ENCODE results near the gene KCNQ5.

Gene KCNQ5

DNA sequence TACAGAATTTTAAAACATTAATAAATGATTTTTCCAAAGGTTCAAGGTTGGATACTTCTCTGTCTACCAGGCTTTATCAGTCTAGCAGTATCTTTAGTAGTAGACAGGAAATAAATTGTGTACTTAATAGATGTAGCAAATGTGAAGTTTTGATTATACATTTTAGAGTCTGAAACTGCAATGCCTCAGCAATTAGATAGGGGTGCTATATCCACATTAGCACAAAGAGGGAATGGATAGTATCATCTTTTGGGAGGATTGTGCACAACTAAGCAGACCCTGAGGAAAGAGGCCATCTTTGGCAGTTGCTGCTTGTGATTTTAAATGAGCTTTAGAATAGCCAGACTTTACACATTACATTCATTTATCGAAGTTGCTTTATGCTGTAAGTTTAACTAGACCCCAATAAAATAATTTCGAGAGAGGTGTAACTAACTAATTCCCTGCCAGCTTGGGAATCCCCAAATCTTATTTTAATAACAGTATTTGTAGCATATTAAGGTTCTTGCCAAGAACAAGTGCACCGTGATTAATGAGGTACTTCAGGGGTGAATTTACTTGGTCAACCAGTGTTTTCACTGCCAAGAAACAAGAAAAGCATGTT is 2.8 kb downstream of the KCNQ5 start:
- Histone ChIP-seq H3K9me3 (ENCODE audit: control insufficient read depth, insufficient read depth, low read length) (no peaks in the 10 kb centered on the region), H3K27me3 (ENCODE audit: control insufficient read depth, low read length) (no peaks in the 10 kb centered on the region), H3K36me3 (ENCODE audit: control insufficient read depth, low read length) (peaks cover 60% of the 10 kb centered on the region), H3K79me2 (ENCODE audit: control insufficient read depth, low read length) (peaks cover 84% of the 10 kb centered on the region), H3F3A (ENCODE audit: control insufficient read depth, insufficient read depth) (peaks cover 8% of the 10 kb centered on the region; the same call in 1 of the 2 replicates), H3K9me2 (replicated peaks; ENCODE audit: control insufficient read depth, low read length) (no peaks in the 10 kb centered on the region), H3K27ac (ENCODE audit: low read depth, low read length) (peak overlapping the region; percentile 98), H3K4me2 (ENCODE audit: low read length) (peak overlapping the region; percentile 99), H3K4me1 (ENCODE audit: control insufficient read depth, low read length) (peaks cover 49% of the 10 kb centered on the region), H3K4me3 (ENCODE audit: low read length) (peak overlapping the region; percentile 95), H4K20me1 (ENCODE audit: control insufficient read depth, insufficient read depth, low read depth, low read length) (no peaks in the 10 kb centered on the region)
- TF ChIP-seq EZH2phosphoT487 (IDR thresholded peaks at IDR 0.05; ENCODE audit: borderline replicate concordance, low read length), result no peak
- TF ChIP-seq, protein P1, sequence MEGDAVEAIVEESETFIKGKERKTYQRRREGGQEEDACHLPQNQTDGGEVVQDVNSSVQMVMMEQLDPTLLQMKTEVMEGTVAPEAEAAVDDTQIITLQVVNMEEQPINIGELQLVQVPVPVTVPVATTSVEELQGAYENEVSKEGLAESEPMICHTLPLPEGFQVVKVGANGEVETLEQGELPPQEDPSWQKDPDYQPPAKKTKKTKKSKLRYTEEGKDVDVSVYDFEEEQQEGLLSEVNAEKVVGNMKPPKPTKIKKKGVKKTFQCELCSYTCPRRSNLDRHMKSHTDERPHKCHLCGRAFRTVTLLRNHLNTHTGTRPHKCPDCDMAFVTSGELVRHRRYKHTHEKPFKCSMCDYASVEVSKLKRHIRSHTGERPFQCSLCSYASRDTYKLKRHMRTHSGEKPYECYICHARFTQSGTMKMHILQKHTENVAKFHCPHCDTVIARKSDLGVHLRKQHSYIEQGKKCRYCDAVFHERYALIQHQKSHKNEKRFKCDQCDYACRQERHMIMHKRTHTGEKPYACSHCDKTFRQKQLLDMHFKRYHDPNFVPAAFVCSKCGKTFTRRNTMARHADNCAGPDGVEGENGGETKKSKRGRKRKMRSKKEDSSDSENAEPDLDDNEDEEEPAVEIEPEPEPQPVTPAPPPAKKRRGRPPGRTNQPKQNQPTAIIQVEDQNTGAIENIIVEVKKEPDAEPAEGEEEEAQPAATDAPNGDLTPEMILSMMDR (IDR thresholded peaks at IDR 0.05; ENCODE audit: low read depth, low read length, poor library complexity, severe bottlenecking), result peak; percentile 82

DNA sequence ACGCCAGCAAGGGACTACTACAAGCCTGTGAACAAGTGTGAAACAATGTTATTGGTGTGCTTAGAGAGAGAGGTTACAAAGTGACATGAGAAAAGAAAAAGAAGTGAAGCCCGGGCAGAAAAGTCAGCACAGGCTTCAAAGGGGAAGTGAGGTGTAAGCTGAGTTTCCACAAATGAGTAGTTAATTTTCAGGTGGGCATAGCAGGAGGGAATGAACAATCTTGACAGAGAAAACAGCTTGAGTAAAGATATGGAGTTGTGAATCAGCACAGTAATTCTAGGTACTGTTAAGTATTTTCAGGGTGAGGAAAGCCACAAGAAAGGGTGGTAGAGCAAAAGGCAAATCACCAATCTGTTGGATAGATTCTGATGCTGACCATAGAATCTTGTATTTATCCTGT is 4.3 kb downstream of the KCNQ5 start:
- no peaks in the 10 kb centered on the region for H3K9me2 ChIP-seq (replicated peaks; ENCODE audit: control insufficient read depth, low read length)
- H3F3A ChIP-seq (ENCODE audit: control insufficient read depth, insufficient read depth), result peaks cover 8% of the 10 kb centered on the region; the same call in 1 of the 2 replicates
- TF ChIP-seq EZH2phosphoT487 (IDR thresholded peaks at IDR 0.05; ENCODE audit: borderline replicate concordance, low read length), result no peak
- TF ChIP-seq, protein P1 (IDR thresholded peaks at IDR 0.05; ENCODE audit: low read depth, low read length, poor library complexity, severe bottlenecking), result no peak
- peak overlapping the region; percentile 8; the same call in 1 of the 2 replicates for H3K27ac ChIP-seq (ENCODE audit: low read depth, low read length)
- H3K36me3 ChIP-seq (ENCODE audit: control insufficient read depth, low read length), result peaks cover 72% of the 10 kb centered on the region
- peaks cover 35% of the 10 kb centered on the region for H3K4me1 ChIP-seq (ENCODE audit: control insufficient read depth, low read length)
- H3K27me3 ChIP-seq (ENCODE audit: control insufficient read depth, low read length), result no peaks in the 10 kb centered on the region
- H3K9me3 ChIP-seq (ENCODE audit: control insufficient read depth, insufficient read depth, low read length), result no peaks in the 10 kb centered on the region
- H4K20me1 ChIP-seq (ENCODE audit: control insufficient read depth, insufficient read depth, low read depth, low read length), result no peaks in the 10 kb centered on the region
- H3K4me3 ChIP-seq (ENCODE audit: low read length), result peak overlapping the region; percentile 95
- peaks cover 94% of the 10 kb centered on the region for H3K79me2 ChIP-seq (ENCODE audit: control insufficient read depth, low read length)
- H3K4me2 ChIP-seq (ENCODE audit: low read length), result peak overlapping the region; percentile 99

GRCh38 chr6:72627539-72627938 is 5.7 kb downstream of the KCNQ5 start:
- Histone ChIP-seq H3K9me2 (replicated peaks; ENCODE audit: control insufficient read depth, low read length) (no peaks in the 10 kb centered on the region), H3K36me3 (ENCODE audit: control insufficient read depth, low read length) (peaks cover 78% of the 10 kb centered on the region), H3K27me3 (ENCODE audit: control insufficient read depth, low read length) (no peaks in the 10 kb centered on the region), H3K79me2 (ENCODE audit: control insufficient read depth, low read length) (peaks cover 98% of the 10 kb centered on the region), H3K4me1 (ENCODE audit: control insufficient read depth, low read length) (peaks cover 29% of the 10 kb centered on the region), H3K27ac (ENCODE audit: low read depth, low read length) (no peak overlapping the region), H3F3A (ENCODE audit: control insufficient read depth, insufficient read depth) (peaks cover 8% of the 10 kb centered on the region; the same call in 1 of the 2 replicates), H3K9me3 (ENCODE audit: control insufficient read depth, insufficient read depth, low read length) (no peaks in the 10 kb centered on the region), H3K4me2 (ENCODE audit: low read length) (no peak overlapping the region), H4K20me1 (ENCODE audit: control insufficient read depth, insufficient read depth, low read depth, low read length) (no peaks in the 10 kb centered on the region), H3K4me3 (ENCODE audit: low read length) (no peak overlapping the region)
- TF ChIP-seq, protein P1 (IDR thresholded peaks at IDR 0.05; ENCODE audit: low read depth, low read length, poor library complexity, severe bottlenecking), result no peak
- no peak for TF ChIP-seq EZH2phosphoT487 (IDR thresholded peaks at IDR 0.05; ENCODE audit: borderline replicate concordance, low read length)

Measured in DOHH2 (cell line).